GM18508 (cell line): ENCODE results near the gene NOS3.

Experiments
- ATAC-seq: cut with Tn5 transposase; IDR thresholded peaks from one replicate; pipeline ENCODE4 v1.9.1; 2021; ENCODE audit warnings: moderate number of reproducible peaks; ENCODE audit not compliant: insufficient read depth, unreplicated experiment

The NOS3 gene

GRCh38 chr7:150963707-150964559 is 26.9 kb upstream of the NOS3 start:
- ATAC-seq, result no peak

GRCh38 chr7:150964593-150965111 is 26.2 kb upstream of the NOS3 start:
- no peak for ATAC-seq

GRCh38 chr7:150965273-150965830 is 25.5 kb upstream of the NOS3 start:
- ATAC-seq, result no peak

- no peak for ATAC-seq
Observed at GRCh38 chr7:150966002-150966401, 24.8 kb upstream of the NOS3 start.

- no peak for ATAC-seq
Observed at GRCh38 chr7:150967349-150967748, 23.5 kb upstream of the NOS3 start.

- ATAC-seq, result no peak
Observed at GRCh38 chr7:150968056-150968733, 22.6 kb upstream of the NOS3 start.

- ATAC-seq, result no peak
Observed at GRCh38 chr7:150968734-150969372, 22.0 kb upstream of the NOS3 start.

GRCh38 chr7:150969475-150969874 is 21.3 kb upstream of the NOS3 start:
- ATAC-seq, result no peak

- ATAC-seq, result no peak
Observed at GRCh38 chr7:150970424-150970823, 20.4 kb upstream of the NOS3 start.

GRCh38 chr7:150971242-150972022 is 19.4 kb upstream of the NOS3 start:
- no peak for ATAC-seq

GRCh38 chr7:150972023-150972468 is 18.8 kb upstream of the NOS3 start:
- ATAC-seq, result no peak

- ATAC-seq, result no peak
Observed at GRCh38 chr7:150972741-150973140, 18.1 kb upstream of the NOS3 start.

- ATAC-seq, result no peak
Observed at GRCh38 chr7:150973571-150974451, 17.0 kb upstream of the NOS3 start.

- no peak for ATAC-seq
Observed at GRCh38 chr7:150974468-150975391, 16.1 kb upstream of the NOS3 start.

- ATAC-seq, result no peak
Observed at GRCh38 chr7:150975536-150976319, 15.1 kb upstream of the NOS3 start.

GRCh38 chr7:150976529-150977381 is 14.1 kb upstream of the NOS3 start:
- ATAC-seq, result no peak
